VCaP (cell line): ENCODE measurements around the gene SDK1.

Source experiments
- H3K27ac ChIP-seq: fragments of 450-650 bp; 2 replicates; pipeline ENCODE4 v1.5.1; 2017
- TF ChIP-seq, protein P1 (sequence below): fragments of 450-650 bp; conservative IDR thresholded peaks from 2 replicates; pipeline ENCODE4 v1.5.1; 2017; ENCODE audit warnings: mild to moderate bottlenecking, moderate library complexity

The SDK1 gene

GRCh38 chr7:4144811-4145510 lies 843.9 kb downstream of the SDK1 start:
- TF ChIP-seq, protein P1, sequence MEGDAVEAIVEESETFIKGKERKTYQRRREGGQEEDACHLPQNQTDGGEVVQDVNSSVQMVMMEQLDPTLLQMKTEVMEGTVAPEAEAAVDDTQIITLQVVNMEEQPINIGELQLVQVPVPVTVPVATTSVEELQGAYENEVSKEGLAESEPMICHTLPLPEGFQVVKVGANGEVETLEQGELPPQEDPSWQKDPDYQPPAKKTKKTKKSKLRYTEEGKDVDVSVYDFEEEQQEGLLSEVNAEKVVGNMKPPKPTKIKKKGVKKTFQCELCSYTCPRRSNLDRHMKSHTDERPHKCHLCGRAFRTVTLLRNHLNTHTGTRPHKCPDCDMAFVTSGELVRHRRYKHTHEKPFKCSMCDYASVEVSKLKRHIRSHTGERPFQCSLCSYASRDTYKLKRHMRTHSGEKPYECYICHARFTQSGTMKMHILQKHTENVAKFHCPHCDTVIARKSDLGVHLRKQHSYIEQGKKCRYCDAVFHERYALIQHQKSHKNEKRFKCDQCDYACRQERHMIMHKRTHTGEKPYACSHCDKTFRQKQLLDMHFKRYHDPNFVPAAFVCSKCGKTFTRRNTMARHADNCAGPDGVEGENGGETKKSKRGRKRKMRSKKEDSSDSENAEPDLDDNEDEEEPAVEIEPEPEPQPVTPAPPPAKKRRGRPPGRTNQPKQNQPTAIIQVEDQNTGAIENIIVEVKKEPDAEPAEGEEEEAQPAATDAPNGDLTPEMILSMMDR, result no peak
- no peak overlapping the region for H3K27ac ChIP-seq

- TF ChIP-seq, protein P1, result no peak
- no peak overlapping the region for H3K27ac ChIP-seq
Measured at GRCh38 chr7:4145576-4145975, 844.5 kb downstream of the SDK1 start.

DNA sequence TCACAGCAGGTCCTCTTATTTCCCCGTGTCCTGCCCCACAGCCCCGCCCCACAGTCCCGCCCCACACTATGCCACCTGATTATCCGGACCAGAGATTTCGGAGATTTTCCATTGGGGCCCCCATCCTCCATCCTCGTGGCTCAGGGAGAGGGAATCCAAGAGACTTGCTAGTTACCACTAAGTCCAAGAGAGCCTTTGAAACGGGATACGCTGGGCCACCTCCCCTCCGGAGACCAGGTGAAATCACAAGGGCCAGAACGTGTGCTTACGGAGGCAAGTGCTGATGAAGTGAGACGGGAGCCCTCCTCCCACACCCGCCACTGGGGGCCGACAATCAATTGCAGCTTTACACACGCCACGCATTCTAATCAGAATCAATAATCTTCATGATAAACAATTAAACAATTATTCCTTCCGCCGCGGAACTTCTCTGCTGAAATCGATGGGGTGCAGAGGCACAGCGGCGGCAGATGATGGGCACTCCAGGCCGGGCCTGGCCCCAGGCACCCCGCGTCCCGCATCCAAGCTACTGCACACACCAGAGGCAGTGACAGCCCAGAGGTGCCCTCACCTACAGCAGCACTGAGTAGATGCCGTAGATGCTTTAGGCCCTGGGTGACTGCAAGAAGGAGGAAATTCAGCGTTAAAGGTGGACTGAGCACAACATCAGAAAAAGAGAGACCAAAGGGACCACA lies 847.0 kb downstream of the SDK1 start:
- H3K27ac ChIP-seq, result no peak overlapping the region
- TF ChIP-seq, protein P1, result no peak

DNA sequence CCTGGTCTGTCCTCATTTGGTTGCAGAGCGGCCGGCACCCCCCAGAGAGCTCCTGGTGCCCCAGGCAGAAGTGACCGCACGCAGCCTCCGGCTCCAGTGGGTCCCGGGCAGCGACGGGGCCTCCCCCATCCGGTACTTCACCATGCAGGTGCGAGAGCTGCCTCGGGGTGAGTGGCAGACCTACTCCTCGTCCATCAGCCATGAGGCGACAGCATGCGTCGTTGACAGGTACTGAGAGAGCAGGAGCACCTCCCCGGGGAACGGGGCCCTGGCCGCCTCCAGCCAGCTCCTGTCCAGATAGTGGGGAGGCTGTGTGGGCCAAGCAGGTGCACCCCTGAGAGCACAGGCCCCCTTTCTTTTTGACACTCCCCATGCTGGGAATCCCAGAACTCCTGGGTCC lies 848.2 kb downstream of the SDK1 start:
- no peak overlapping the region for H3K27ac ChIP-seq
- TF ChIP-seq, protein P1, result no peak

GRCh38 chr7:4149645-4150044 lies 848.6 kb downstream of the SDK1 start:
- H3K27ac ChIP-seq, result no peak overlapping the region
- TF ChIP-seq, protein P1, result no peak

- H3K27ac ChIP-seq, result no peak overlapping the region
- TF ChIP-seq, protein P1, result no peak
Measured at GRCh38 chr7:4150731-4151130, 849.7 kb downstream of the SDK1 start.

DNA sequence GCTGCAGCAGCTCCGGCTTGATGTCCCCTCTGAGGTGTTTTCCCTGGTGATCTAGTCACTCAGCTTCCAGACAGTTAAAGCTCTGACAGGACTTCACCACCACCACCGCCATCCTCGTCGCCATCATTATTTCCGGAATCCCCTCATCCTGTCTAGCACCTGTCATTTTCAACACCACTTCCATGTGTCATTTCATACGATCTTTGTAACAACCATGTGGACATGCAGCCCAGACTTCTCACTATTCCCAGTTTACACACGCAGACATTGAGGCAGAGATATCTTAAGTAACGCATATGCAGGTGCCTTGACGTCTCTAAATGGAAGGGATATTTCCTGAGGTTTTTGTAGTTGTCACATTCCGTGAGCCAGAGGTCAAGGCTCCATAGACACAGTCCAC lies 850.5 kb downstream of the SDK1 start:
- H3K27ac ChIP-seq, result peak overlapping the region; percentile 66
- TF ChIP-seq, protein P1, result no peak
